WTC11 (cell line): Measurements from ENCODE around the gene C6orf132. TPM values are rescaled to one million over a fixed set of nuclear protein-coding genes. Genes with fewer than 3 reads are reported as not detected.

Experiments used
- ATAC-seq: fragments of 200-7000 bp; cut with Tn5 transposase; 2 replicates; pipeline ENCODE4 v1.10.0; 2021; ENCODE audit warnings: mild to moderate bottlenecking, moderate library complexity
- CTCF ChIA-PET: fragments of 300-600 bp; sonication (Branson Sonifier 250); formaldehyde crosslinking; loops from one replicate; lab custom pipeline; 2021; ENCODE audit warnings: antibody characterized with exemption; lab: Charles Lee
- POLR2A ChIA-PET: fragments of 350-600 bp; sonication (Branson Sonifier 250); formaldehyde crosslinking; loops from one replicate; lab custom pipeline; 2021; ENCODE audit warnings: antibody characterized with exemption; lab: Charles Lee
- DNase-seq: peaks from one replicate; pipeline ENCODE4 v3.0.0; 2021; ENCODE audit warnings: low spot score
- H3K27ac Mint-ChIP-seq: 2 replicates; pipeline ENCODE4 v1.8.0; 2021; ENCODE audit warnings: mixed read lengths
- H3K27me3 Mint-ChIP-seq: 2 replicates; pipeline ENCODE4 v1.8.0; 2021; ENCODE audit warnings: low read depth, mild to moderate bottlenecking, moderate library complexity, mixed read lengths
- H3K36me3 Mint-ChIP-seq: 2 replicates; pipeline ENCODE4 v1.8.0; 2021; ENCODE audit warnings: mixed read lengths
- H3K4me1 Mint-ChIP-seq: 2 replicates; pipeline ENCODE4 v1.8.0; 2022; ENCODE audit warnings: mixed read lengths
- H3K4me3 Mint-ChIP-seq: 2 replicates; pipeline ENCODE4 v1.8.0; 2021; ENCODE audit warnings: mild to moderate bottlenecking, moderate library complexity, mixed read lengths
- H3K9me3 Mint-ChIP-seq: 2 replicates; pipeline ENCODE4 v1.8.0; 2021; ENCODE audit warnings: mixed read lengths
- ATF1 ChIP-seq: sonication (generic); formaldehyde crosslinking; IDR thresholded peaks from 2 replicates; pipeline ENCODE4 v1.8.1; 2023; ENCODE audit warnings: mild to moderate bottlenecking, moderate library complexity, missing genetic modification reagents
- CDX4 ChIP-seq: fragments of 250-450 bp; sonication (Bioruptor Pico); IDR thresholded peaks from 2 replicates; pipeline ENCODE4 v1.9.0; 2021; ENCODE audit warnings: moderate library complexity, mild to moderate bottlenecking, inconsistent platforms, borderline replicate concordance
- E2F4 ChIP-seq: sonication (generic); formaldehyde crosslinking; IDR thresholded peaks from 2 replicates; pipeline ENCODE4 v1.8.1; 2022; ENCODE audit warnings: low read depth, mild to moderate bottlenecking, moderate library complexity, missing genetic modification reagents, borderline replicate concordance
- EMX1 ChIP-seq: fragments of 250-450 bp; sonication (Bioruptor Pico); IDR thresholded peaks from 2 replicates; pipeline ENCODE4 v1.8.0; 2021; ENCODE audit warnings: mild to moderate bottlenecking
- GRHL2 ChIP-seq: fragments of 250-450 bp; sonication (Bioruptor Pico); IDR thresholded peaks from 2 replicates; pipeline ENCODE4 v1.8.0; 2022; ENCODE audit warnings: mild to moderate bottlenecking, moderate library complexity; ENCODE audit not compliant: insufficient replicate concordance, severe bottlenecking
- IRF2 ChIP-seq: sonication (generic); formaldehyde crosslinking; IDR thresholded peaks from 2 replicates; pipeline ENCODE4 v1.8.0; 2022; ENCODE audit warnings: low read depth, missing genetic modification reagents, borderline replicate concordance
- JAZF1 ChIP-seq: fragments of 250-450 bp; sonication (Bioruptor Pico); IDR thresholded peaks from 2 replicates; pipeline ENCODE4 v1.9.0; 2021; ENCODE audit warnings: moderate library complexity, mild to moderate bottlenecking, inconsistent platforms
- KAT7 ChIP-seq: sonication (generic); formaldehyde crosslinking; IDR thresholded peaks from 2 replicates; pipeline ENCODE4 v1.8.1; 2023; ENCODE audit warnings: missing genetic modification reagents, mild to moderate bottlenecking, borderline replicate concordance
- MAX ChIP-seq: sonication (generic); formaldehyde crosslinking; IDR thresholded peaks from 2 replicates; pipeline ENCODE4 v1.8.0; 2022; ENCODE audit warnings: mild to moderate bottlenecking, missing genetic modification reagents
- MLX ChIP-seq: sonication (generic); formaldehyde crosslinking; IDR thresholded peaks from 2 replicates; pipeline ENCODE4 v1.8.1; 2023; ENCODE audit warnings: mild to moderate bottlenecking, missing genetic modification reagents, moderate library complexity
- NR1H2 ChIP-seq: sonication (generic); formaldehyde crosslinking; IDR thresholded peaks from 2 replicates; pipeline ENCODE4 v1.9.0; 2021; ENCODE audit warnings: mild to moderate bottlenecking, moderate library complexity, missing genetic modification reagents
- PRDM15 ChIP-seq: sonication (generic); formaldehyde crosslinking; IDR thresholded peaks from 2 replicates; pipeline ENCODE4 v1.8.0; 2022; ENCODE audit warnings: missing genetic modification reagents
- PRRX2 ChIP-seq: fragments of 250-450 bp; sonication (Bioruptor Pico); IDR thresholded peaks from 2 replicates; pipeline ENCODE4 v1.8.0; 2021; ENCODE audit warnings: mild to moderate bottlenecking
- RELA ChIP-seq: sonication (generic); formaldehyde crosslinking; IDR thresholded peaks from 2 replicates; pipeline ENCODE4 v1.8.1; 2022; ENCODE audit warnings: missing genetic modification reagents, mild to moderate bottlenecking, borderline replicate concordance
- SOX15 ChIP-seq: fragments of 250-450 bp; sonication (Bioruptor Pico); IDR thresholded peaks from 2 replicates; pipeline ENCODE4 v1.9.0; 2021; ENCODE audit warnings: mild to moderate bottlenecking
- USF1 ChIP-seq: sonication (generic); formaldehyde crosslinking; IDR thresholded peaks from 2 replicates; pipeline ENCODE4 v1.8.0; 2022; ENCODE audit warnings: mild to moderate bottlenecking, missing genetic modification reagents
- ZBTB21 ChIP-seq: sonication (generic); formaldehyde crosslinking; IDR thresholded peaks from 2 replicates; pipeline ENCODE4 v1.8.1; 2023; ENCODE audit warnings: mild to moderate bottlenecking, missing genetic modification reagents, borderline replicate concordance
- ZNF138 ChIP-seq: sonication (generic); formaldehyde crosslinking; conservative IDR thresholded peaks from 2 replicates; pipeline ENCODE4 v1.8.1; 2022; ENCODE audit warnings: mild to moderate bottlenecking, moderate library complexity, missing genetic modification reagents
- ZNF232 ChIP-seq: sonication (generic); formaldehyde crosslinking; IDR thresholded peaks from 2 replicates; pipeline ENCODE4 v1.8.0; 2022; ENCODE audit warnings: mild to moderate bottlenecking, missing genetic modification reagents
- ZNF263 ChIP-seq: sonication (generic); formaldehyde crosslinking; IDR thresholded peaks from 2 replicates; pipeline ENCODE4 v1.8.1; 2022; ENCODE audit warnings: low read depth, mild to moderate bottlenecking, moderate library complexity, missing genetic modification reagents
- ZNF281 ChIP-seq: sonication (generic); formaldehyde crosslinking; IDR thresholded peaks from 2 replicates; pipeline ENCODE4 v1.8.0; 2023; ENCODE audit warnings: mild to moderate bottlenecking, missing genetic modification reagents
- ZNF416 ChIP-seq: fragments of 250-450 bp; sonication (Bioruptor Pico); IDR thresholded peaks from 2 replicates; pipeline ENCODE4 v1.9.0; 2021; ENCODE audit warnings: mild to moderate bottlenecking, inconsistent platforms
- ZNF423 ChIP-seq: fragments of 250-450 bp; sonication (Bioruptor Pico); IDR thresholded peaks from 2 replicates; pipeline ENCODE4 v2.1.2; 2022; ENCODE audit warnings: mild to moderate bottlenecking, moderate library complexity
- ZNF671 ChIP-seq: fragments of 250-450 bp; sonication (Bioruptor Pico); IDR thresholded peaks from 2 replicates; pipeline ENCODE4 v1.8.0; 2021; ENCODE audit warnings: mild to moderate bottlenecking
- total RNA-seq: library from RNA; stranded (reverse); gene quantifications from 3 replicates; pipeline ENCODE4 v1.2.3, GENCODE V29; 2021

The C6orf132 gene
- total RNA-seq, 1 experiment from 2014 or later: 52.6 TPM

GRCh38 chr6:42112351-42112750, 30.1 kb downstream of the C6orf132 start (continued):
- no peak for TF ChIP-seq MLX (CRISPR knock-in tag)
- no peak for TF ChIP-seq CDX4 (CRISPR knock-in tag)
- no peak for TF ChIP-seq SOX15
- no peak for TF ChIP-seq IRF2 (CRISPR knock-in tag)
- TF ChIP-seq GRHL2: no peak
- no peak for TF ChIP-seq ZNF263 (CRISPR knock-in tag)
- no peak for TF ChIP-seq ZNF281 (CRISPR knock-in tag)
- TF ChIP-seq KAT7 (CRISPR knock-in tag): no peak
- TF ChIP-seq ZNF423 (CRISPR knock-in tag): no peak
- TF ChIP-seq USF1 (CRISPR knock-in tag): no peak
- no peak for TF ChIP-seq JAZF1 (CRISPR knock-in tag)
- no peak for TF ChIP-seq PRRX2
- TF ChIP-seq ZNF671: no peak
- no peak for TF ChIP-seq RELA
- no peak for TF ChIP-seq ATF1 (CRISPR knock-in tag)
- no peak for TF ChIP-seq ZNF416 (CRISPR knock-in tag)

GRCh38 chr6:42110683-42111082, 31.7 kb downstream of the C6orf132 start:
- Mint-ChIP-seq H3K27ac (no peak overlapping the region), H3K36me3 (peaks cover 37% of the 10 kb centered on the region), H3K27me3 (no peaks in the 10 kb centered on the region), H3K4me1 (peaks cover 7% of the 10 kb centered on the region; the same call in 1 of the 2 replicates), H3K9me3 (no peaks in the 10 kb centered on the region), H3K4me3 (no peak overlapping the region)
- ChIA-PET CTCF (no interaction called here), POLR2A (no interaction called here)
- no peak for ATAC-seq
- no peak for DNase-seq
- no peak for TF ChIP-seq ZBTB21 (CRISPR knock-in tag)
- no peak for TF ChIP-seq RELA
- no peak for TF ChIP-seq PRDM15 (CRISPR knock-in tag)
- no peak for TF ChIP-seq ZNF263 (CRISPR knock-in tag)
- TF ChIP-seq EMX1: no peak
- TF ChIP-seq ZNF232: no peak
- TF ChIP-seq NR1H2 (CRISPR knock-in tag): no peak
- TF ChIP-seq ZNF138 (CRISPR knock-in tag): no peak
- TF ChIP-seq MAX (CRISPR knock-in tag): no peak
- no peak for TF ChIP-seq E2F4
